GM12891 (cell line): Measurements from ENCODE around the gene FSD1.

Experiments
- DNase-seq: peaks from one replicate; pipeline ENCODE4 v3.0.0; 2011; ENCODE audit warnings: low spot score; ENCODE audit not compliant: insufficient read length
- FAIRE-seq: peaks from 2 replicates; lab custom pipeline; 2011; peaks lifted over from hg19 to GRCh38; lab: Jason Lieb, UNC
- PAX5 ChIP-seq: IDR thresholded peaks from 2 replicates; pipeline ENCODE4 v1.6.1; 2011; ENCODE audit warnings: low read length, moderate library complexity, mild to moderate bottlenecking; ENCODE audit not compliant: insufficient read depth, severe bottlenecking
- POLR2A ChIP-seq: IDR thresholded peaks from 2 replicates; pipeline ENCODE4 v1.6.1; 2011; ENCODE audit warnings: low read depth, low read length, control low read depth
- POLR2AphosphoS5 ChIP-seq: IDR thresholded peaks from 2 replicates; pipeline ENCODE4 v1.6.1; 2011; ENCODE audit warnings: low read depth, low read length, control low read depth
- POU2F2 ChIP-seq: IDR thresholded peaks from 2 replicates; pipeline ENCODE4 v1.6.1; 2011; ENCODE audit warnings: low read depth, mild to moderate bottlenecking, control low read depth, low read length, moderate library complexity
- SPI1 ChIP-seq: IDR thresholded peaks from 2 replicates; pipeline ENCODE4 v1.6.1; 2011; ENCODE audit warnings: low read depth, low read length, control low read depth
- TAF1 ChIP-seq: IDR thresholded peaks from 2 replicates; pipeline ENCODE4 v1.6.1; 2011; ENCODE audit warnings: low read depth, low read length, control low read depth

The FSD1 gene

GRCh38 chr19:4319067-4319718, 14.8 kb downstream of the FSD1 start:
- TF ChIP-seq POLR2A: no peak
- no peak for TF ChIP-seq SPI1
- no peak for TF ChIP-seq TAF1
- no peak for TF ChIP-seq POLR2AphosphoS5
- no peak for TF ChIP-seq POU2F2
- FAIRE-seq: no peak

GRCh38 chr19:4320419-4320818, 16.0 kb downstream of the FSD1 start:
- no peak for FAIRE-seq
- no peak for DNase-seq
- TF ChIP-seq PAX5: no peak

More at GRCh38 chr19:4319067-4319718, 14.8 kb downstream of the FSD1 start:
- DNase-seq: no peak

GRCh38 chr19:4322942-4323665, 18.7 kb downstream of the FSD1 start:
- FAIRE-seq: no peak
- DNase-seq: no peak
- no peak for TF ChIP-seq POU2F2
- TF ChIP-seq SPI1: no peak
- TF ChIP-seq PAX5: no peak
- no peak for TF ChIP-seq TAF1
- no peak for TF ChIP-seq POLR2AphosphoS5
- TF ChIP-seq POLR2A: no peak

GRCh38 chr19:4323692-4324091, 19.3 kb downstream of the FSD1 start:
- DNase-seq: no peak
- no peak for FAIRE-seq
- TF ChIP-seq PAX5: no peak
- TF ChIP-seq SPI1: no peak
- TF ChIP-seq TAF1: no peak
- no peak for TF ChIP-seq POLR2AphosphoS5
- TF ChIP-seq POLR2A: no peak
- no peak for TF ChIP-seq POU2F2

GRCh38 chr19:4324228-4324627, 19.8 kb downstream of the FSD1 start:
- no peak for FAIRE-seq
- TF ChIP-seq POLR2AphosphoS5: no peak
- TF ChIP-seq SPI1: no peak
- no peak for TF ChIP-seq POU2F2
- no peak for TF ChIP-seq TAF1
- TF ChIP-seq POLR2A: no peak
- TF ChIP-seq PAX5: no peak
- no peak for DNase-seq

- no peak for TF ChIP-seq TAF1
- TF ChIP-seq POLR2A: no peak
- no peak for TF ChIP-seq POLR2AphosphoS5
- TF ChIP-seq SPI1: no peak
- TF ChIP-seq PAX5: no peak
- TF ChIP-seq POU2F2: no peak
- DNase-seq (no peak), FAIRE-seq (no peak)
Observed at GRCh38 chr19:4326215-4326836, 21.9 kb downstream of the FSD1 start.

- no peak for DNase-seq
- TF ChIP-seq SPI1 (no peak), POLR2A (no peak), POU2F2 (no peak), POLR2AphosphoS5 (no peak), PAX5 (no peak), TAF1 (no peak)
- FAIRE-seq: no peak
Observed at GRCh38 chr19:4326837-4327251, 22.4 kb downstream of the FSD1 start.

- TF ChIP-seq TAF1 (no peak), SPI1 (no peak), POLR2A (no peak), POU2F2 (no peak), POLR2AphosphoS5 (no peak), PAX5 (no peak)
- DNase-seq (no peak), FAIRE-seq (peak; percentile 58)
Observed at GRCh38 chr19:4327252-4327876, 23.0 kb downstream of the FSD1 start.

GRCh38 chr19:4327877-4328242, 23.5 kb downstream of the FSD1 start:
- no peak for TF ChIP-seq POLR2A
- no peak for TF ChIP-seq PAX5
- no peak for TF ChIP-seq POLR2AphosphoS5
- TF ChIP-seq SPI1: no peak
- TF ChIP-seq POU2F2: no peak
- no peak for TF ChIP-seq TAF1
- DNase-seq: no peak
- FAIRE-seq: no peak
